Measurements from ENCODE around the gene F7. TPM values are rescaled to one million over a fixed set of nuclear protein-coding genes. Genes with fewer than 3 reads are reported as not detected.

Gene F7
- total RNA-seq, 4 donors from 2014 or later, result 0.17 TPM; not detected in 3

DNA sequence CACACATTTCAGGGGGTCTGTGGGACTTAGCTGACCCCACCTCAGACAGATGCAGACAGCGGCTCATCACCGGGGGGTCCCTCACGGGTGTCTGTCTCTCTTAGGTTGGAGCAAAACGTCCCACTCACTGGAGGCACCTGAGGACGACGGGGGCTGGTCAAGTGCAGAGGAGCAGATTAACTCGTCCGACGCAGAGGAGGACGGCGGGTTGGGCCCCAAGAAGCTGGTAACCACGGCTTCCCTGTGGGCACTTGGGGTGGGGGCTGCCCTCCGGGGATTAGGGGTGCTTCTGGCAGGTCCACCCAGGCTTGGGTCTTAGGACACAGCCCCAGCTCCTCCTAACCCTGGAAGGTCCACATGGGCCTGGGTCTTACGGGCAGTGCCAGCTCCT lies 11.2 kb upstream of the F7 start:
- TF ChIP-seq, protein P1, sequence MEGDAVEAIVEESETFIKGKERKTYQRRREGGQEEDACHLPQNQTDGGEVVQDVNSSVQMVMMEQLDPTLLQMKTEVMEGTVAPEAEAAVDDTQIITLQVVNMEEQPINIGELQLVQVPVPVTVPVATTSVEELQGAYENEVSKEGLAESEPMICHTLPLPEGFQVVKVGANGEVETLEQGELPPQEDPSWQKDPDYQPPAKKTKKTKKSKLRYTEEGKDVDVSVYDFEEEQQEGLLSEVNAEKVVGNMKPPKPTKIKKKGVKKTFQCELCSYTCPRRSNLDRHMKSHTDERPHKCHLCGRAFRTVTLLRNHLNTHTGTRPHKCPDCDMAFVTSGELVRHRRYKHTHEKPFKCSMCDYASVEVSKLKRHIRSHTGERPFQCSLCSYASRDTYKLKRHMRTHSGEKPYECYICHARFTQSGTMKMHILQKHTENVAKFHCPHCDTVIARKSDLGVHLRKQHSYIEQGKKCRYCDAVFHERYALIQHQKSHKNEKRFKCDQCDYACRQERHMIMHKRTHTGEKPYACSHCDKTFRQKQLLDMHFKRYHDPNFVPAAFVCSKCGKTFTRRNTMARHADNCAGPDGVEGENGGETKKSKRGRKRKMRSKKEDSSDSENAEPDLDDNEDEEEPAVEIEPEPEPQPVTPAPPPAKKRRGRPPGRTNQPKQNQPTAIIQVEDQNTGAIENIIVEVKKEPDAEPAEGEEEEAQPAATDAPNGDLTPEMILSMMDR (IDR thresholded peaks at IDR 0.05; ENCODE audit: low read depth), result no peak

DNA sequence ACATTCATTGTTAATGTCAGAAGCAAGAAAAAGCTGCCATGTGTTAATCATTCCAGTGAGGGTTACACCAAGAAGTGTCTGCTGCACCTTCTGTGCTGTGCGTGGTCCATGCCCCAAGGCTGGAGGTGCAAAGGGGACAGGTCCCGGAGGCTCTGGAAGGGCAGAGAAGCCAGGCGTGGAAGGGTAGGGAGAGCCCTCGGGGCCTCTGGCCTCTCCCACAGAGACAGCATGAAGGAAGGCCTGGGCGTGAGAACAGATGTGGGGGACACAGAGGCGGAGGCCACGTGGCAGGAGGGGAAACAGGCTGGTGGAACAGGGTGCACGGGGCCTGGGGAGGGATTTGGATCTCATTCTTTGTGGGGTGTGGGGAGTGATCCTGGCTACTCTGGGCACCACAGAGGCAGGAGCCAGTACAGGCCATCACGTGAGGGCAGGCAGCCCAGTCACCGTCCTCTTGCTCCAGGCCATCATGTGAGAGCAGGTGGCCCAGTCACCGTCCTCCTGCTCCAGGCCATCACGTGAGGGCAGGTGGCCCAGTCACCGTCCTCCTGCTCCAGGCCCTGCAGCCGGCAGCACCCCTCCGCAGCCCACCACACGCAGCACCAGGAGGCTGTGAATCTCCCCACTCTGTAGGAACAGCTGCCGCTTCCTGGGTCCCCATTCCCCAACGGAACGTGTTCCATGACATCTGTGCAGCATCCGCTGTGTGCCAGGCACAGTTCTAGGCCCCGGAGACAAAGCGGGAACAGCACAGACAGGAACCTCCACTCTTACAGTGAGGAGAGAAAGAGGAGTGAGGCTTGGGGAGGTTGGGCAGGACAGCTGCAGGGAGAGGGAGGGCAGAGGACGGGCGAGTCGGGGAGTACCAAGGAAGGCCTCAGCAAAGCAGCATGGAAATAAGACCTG lies 10.2 kb upstream of the F7 start:
- TF ChIP-seq, protein P1 (IDR thresholded peaks at IDR 0.05; ENCODE audit: low read depth), result no peak

DNA sequence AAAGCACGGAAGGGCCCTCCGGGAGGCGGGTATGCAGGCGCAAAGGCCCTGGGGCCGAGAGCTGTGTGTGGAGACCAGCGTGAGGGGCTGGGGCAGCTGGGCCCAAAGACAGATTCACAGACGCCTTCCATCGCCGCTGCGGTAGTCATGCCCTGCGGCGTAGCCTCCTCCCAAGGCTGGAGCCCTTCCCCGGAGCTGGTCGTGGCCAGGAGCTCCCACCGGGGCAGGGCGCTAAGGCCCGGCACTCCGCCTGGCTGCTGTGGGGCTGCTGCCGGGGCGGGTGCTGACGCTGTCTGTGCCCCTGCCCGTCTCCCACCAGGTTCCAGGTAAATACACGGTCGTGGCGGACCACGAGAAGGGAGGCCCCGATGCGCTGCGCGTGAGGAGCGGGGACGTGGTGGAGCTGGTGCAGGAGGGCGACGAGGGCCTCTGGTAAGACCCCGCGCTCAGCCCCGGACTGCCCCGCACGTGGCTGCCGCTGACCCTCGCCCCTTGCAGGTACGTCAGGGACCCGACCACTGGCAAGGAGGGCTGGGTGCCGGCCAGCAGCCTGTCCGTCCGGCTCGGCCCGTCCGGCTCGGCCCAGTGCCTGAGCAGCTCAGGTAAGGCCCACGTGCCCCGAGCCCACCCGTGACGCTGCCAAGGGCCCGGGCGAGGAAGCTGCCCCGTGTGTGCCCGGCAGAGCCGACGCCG lies 9.4 kb upstream of the F7 start:
- TF ChIP-seq, protein P1 (IDR thresholded peaks at IDR 0.05; ENCODE audit: low read depth), result no peak

DNA sequence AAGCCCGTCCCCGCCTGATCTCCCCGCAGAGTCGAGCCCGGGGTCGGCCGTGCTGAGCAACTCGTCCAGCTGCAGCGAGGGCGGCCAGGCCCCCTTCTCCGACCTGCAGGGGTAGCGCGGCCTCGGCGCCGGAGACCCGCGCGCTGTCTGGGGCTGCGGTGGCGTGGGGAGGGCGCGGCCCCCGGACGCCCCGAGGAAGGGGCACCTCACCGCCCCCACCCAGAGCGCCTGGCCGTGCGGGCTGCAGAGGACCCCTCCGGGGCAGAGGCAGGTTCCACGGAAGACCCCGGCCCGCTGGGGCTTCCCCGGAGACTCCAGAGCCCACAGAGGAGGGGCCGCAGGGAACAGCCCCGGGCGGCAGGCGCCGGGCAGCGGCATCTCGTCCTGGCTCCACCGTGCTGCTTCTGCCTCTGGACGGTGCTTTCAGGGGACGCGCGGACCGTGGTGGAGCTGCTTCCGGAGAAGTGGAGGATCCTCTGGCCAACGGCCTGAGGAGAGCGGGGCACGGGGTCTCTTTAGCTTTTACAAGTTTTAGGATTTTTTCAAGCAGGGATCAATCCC lies 8.8 kb upstream of the F7 start:
- TF ChIP-seq, protein P1 (IDR thresholded peaks at IDR 0.05; ENCODE audit: low read depth), result no peak

DNA sequence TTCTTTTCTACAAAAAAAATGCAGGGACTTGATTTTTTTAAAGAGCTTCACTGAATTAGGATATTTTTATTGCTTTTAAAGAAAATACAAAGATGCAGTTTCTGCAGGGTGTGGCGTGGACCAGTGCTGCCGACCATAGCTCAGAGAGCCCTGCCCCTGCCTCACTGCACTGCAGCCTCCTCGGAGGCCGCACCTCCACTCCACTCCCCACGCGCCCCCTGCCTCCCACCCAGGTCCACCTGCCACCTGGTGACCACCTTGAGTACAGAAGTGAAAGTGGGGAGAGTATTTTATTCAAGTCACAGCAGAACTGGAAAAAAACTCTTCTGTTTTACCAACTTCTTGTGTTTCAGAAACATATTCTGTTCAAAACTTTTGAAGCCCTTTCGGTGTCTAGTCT lies 7.9 kb upstream of the F7 start:
- TF ChIP-seq, protein P1 (IDR thresholded peaks at IDR 0.05; ENCODE audit: low read depth), result no peak

DNA sequence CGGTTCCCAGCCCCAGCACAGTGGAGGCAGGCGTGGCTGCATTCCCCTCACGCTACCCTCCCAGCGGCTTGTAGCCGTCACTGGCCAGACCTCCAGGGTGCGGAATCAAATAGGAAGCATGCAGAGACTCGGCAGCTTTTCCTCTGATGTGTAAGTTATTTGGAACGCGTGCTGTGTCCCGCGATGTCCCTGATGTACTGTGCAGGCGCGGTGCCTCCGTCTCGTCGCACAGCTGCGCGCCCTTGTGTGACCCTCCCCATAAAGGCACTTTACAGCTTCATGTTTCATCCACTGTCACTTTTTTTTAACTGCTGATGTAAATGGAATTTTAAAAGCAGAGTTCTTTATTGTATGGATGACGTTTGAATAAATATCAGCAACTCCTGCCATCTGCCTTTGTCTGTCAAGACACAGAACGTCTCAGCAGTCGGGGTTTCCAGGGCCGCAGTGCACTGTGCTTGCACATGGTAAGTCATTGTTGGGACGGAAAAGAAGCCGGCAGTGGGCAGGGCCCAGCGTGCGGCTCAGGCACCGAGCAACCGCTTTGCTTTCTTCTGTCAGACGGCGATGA lies 7.3 kb upstream of the F7 start:
- TF ChIP-seq, protein P1 (IDR thresholded peaks at IDR 0.05; ENCODE audit: low read depth), result no peak

DNA sequence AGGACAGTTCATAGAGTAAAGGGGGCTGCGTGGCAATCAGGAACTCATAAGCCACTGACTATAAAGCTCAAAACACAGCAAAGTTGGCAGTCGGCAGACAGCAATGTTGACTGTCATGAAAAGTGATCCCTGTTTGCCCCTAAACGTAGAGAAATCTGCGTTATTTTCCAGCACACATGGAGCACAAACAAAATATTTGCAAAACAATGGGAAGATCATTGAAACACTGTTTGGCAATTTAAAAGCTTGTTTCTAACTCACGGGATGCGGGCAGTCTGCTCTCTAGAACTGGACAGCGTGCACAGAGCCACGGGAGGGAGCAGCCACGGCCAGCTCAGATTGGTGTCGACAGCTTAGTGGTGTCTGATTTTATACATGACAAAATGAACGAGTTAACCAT lies 6.4 kb upstream of the F7 start:
- TF ChIP-seq, protein P1 (IDR thresholded peaks at IDR 0.05; ENCODE audit: low read depth), result no peak
